Myometrial cell (primary cell): ENCODE results near the gene METTL25B. TPM values are rescaled to one million over a fixed set of nuclear protein-coding genes. Genes with fewer than 3 reads are reported as not detected.

Experiments used
- total RNA-seq: library from RNA; depleted of rRNA; stranded (reverse); fragments of >200 nt; gene quantifications from 2 replicates; pipeline ENCODE4 v1.2.3, GENCODE V29; 2015

The METTL25B gene
- 10.7 and 11.9 TPM in 2 replicates for total RNA-seq

DNA sequence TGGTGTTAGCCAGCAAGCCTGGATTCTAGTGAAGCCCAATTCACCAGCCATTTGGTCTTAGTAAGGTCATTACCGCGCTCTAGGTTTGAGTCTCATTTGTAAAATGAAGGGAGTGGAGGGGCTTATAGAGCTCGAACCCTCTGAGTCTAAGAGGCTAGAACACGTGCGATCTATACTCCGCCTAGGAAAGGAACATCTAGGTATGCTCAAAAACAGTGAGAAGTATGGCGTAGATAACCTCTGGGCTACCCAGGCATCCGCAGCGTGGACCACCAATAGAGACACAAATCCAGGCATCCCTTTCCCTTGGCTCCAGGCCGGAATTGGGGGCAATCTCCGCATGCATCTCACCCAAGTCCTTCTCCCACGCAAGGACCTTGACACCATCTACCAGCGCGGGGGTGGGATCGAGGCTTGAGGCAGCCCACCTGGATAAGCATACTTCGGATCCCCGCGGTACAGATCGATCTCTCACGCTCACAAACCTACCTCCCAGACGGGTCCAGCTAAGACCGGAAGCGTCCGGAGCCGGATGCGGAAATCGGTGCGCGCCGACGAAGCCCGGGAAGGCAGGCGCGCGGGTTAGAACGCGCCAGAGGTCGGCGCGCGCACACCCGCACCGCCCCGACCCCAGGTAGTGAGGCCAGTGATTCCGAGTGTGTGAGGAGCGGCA lies at the start of gene METTL25B:
Gene METTL25B, plus strand, starts transcription at position 544 of the 673 bp plus-strand sequence. CDS start 636 bp downstream, outside the sequence.

GRCh38 chr1:156705321-156705917 lies 22.9 kb upstream of the METTL25B start, which contains the start of gene CRABP2:
CRABP2 (minus strand) TSS chr1:156705583; CDS start chr1:156705446, 137 bp downstream.

DNA sequence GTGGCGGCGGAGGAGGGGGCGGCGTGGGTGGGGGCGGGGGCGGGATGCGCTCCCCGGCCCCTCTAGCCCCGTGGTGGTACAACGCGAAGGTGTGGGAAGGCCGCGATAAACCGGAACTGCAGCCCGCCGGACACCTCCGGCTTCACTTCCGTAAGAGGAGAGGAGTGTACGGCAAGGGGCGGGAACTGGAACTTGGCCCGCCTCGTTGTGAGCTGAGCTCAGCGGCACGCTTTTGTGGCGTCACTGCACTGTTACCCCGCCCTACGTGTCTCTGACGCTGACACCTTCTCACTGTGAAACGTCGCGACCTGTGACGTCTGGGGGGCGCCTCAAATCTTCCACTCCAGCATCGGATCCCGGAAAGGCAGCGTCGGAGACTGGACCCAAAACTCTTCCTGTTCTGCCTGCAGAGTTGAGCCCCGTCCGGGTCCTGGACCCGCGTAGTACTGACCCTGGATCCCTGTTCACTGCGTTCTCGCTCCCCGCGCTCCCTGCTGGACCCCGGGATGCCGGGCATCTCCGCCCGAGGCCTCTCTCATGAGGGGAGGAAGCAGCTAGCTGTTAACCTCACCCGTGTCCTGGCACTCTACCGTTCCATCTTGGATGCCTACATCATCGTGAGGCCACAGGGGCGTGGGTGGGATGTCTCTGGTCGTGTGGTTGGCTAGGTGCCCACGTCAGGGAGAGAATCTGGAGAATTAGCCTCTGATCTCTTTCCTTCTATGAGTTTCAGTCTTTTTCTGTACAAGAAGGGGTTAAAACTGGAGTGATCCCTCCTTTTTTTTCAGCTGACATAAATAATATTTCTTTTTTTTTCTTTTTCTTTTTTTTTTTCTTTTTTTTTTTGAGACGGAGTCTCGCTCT lies 562 bp downstream of the METTL25B start, which contains the start of gene ISG20L2:
Gene ISG20L2, minus strand, starts transcription at position 168 of the 864 bp plus-strand sequence. CDS start 1,114 bp downstream, outside the sequence.

DNA sequence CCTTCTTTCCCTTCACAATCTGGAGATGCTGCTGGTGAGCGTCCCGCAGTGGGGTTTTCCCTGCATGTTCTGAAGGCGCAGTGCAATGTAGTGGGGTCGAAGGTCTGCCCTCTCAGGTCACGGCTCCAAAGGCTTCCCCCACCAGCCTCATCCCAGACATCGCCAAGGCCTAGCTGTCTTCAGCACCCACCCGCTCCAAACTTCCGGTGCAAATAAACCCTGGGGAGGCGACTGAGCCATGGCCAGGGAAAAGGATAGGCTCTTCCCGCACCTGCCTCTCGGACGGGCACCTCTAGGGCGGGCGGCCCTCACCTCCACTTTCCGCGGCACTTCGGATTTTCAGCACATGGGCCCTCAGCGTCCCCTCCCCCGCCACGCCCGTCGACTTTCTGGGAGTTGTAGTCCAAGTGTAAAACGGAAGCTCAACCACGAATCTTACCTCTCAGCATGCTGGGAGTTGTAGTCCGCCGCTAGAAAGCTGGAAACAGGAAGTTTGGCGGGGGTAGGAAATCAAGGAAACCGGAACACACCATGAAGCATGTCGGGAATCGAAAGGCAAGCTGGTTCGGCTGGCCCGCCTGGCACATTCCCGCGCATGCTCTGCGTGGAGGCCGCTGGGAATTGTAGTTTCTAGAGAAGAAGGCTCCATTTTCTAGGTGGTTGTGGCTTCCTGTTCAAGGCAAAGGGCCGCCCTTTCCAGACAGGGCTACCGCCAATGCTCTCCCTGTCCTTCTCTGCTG lies 12.6 kb downstream of the METTL25B start, which contains the start of gene MRPL24:
Gene MRPL24, minus strand, starts transcription at position 348 of the 740 bp plus-strand sequence. CDS start 2,384 bp downstream, outside the sequence.

DNA sequence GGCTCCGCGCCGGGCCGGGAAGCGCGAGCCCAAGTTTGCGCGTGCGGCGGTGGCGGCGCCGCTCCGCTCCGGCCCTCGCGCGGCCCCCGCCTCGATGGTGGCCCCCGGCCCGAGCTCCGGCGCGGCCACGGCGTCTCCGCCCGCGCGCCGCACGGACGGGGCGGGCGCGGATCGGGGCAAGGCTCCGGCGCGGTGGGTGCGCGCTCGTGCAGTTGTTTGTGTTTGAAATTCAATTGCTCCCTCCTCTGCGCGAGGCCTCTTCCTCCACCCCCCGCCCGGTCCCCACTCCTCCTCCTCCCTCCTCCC lies 23.1 kb downstream of the METTL25B start, which contains the start of gene HDGF:
Gene HDGF, minus strand, starts transcription at position 225 of the 306 bp plus-strand sequence. CDS start 246 bp downstream, outside the sequence.

DNA sequence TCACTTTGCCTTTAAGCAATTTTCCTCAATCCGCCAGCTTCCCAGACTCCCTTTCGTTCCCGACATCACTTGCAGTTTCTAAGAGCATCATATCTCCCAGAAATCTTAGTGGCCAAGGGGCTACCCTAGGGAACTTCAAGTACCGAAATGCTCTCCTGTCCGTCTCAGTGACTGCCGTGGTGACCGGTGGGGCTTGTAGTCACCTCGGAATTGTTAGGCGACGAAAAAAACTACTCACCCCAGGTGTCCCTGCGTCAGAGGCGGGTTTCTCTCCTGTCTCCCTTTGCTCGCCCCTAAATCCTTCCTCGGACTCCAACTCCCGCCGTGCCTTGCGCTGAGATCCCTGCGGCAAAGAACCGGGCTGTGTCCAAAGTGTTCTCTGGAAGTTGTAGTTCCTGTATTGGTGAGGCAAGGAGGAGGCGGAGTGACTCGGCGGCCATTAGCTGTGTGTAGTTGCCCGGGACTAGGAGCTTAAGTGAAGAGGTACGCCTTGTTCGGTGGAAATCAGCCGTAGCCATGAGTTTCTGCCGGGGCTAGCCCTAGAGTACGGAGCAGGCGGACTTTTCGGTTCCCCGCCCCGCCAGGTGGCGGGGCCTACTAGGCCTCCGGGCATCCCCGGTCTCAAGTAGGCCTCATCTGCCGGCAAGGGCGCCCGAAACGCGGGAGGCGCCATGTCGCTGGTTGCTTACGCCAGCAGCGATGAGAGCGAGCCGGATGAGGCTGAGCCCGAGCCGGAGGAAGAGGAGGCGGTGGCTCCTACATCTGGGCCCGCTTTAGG lies 39.0 kb downstream of the METTL25B start, which contains the start of gene PRCC:
Gene PRCC, plus strand, starts transcription at position 435 of the 778 bp plus-strand sequence. Its CDS starts 237 bp downstream, at position 672.

Other genes with a start within 250 kb of the METTL25B start
- 10.4 and 21.1 TPM in 2 replicates for gene MEF2D, start 227.7 kb upstream of the METTL25B start, total RNA-seq
- gene IQGAP3, start 155.9 kb upstream of the METTL25B start, total RNA-seq = 24.8 and 29.4 TPM in 2 replicates
- not detected in 2 replicates for gene TTC24, start 148.7 kb upstream of the METTL25B start, total RNA-seq
- 76.2 and 93.1 TPM in 2 replicates for gene NAXE, start 136.7 kb upstream of the METTL25B start, total RNA-seq
- gene GPATCH4, start 127.0 kb upstream of the METTL25B start, total RNA-seq = 9.8 and 17.9 TPM in 2 replicates
- not detected in 2 replicates for gene HAPLN2, start 109.1 kb upstream of the METTL25B start, total RNA-seq
- gene BCAN, start 86.4 kb upstream of the METTL25B start, total RNA-seq = not detected in 2 replicates
- 50.5 and 65.4 TPM in 2 replicates for gene NES, start 51.1 kb upstream of the METTL25B start, total RNA-seq
- 38.1 and 39.7 TPM in 2 replicates for gene CRABP2, start 22.9 kb upstream of the METTL25B start, total RNA-seq
- 8.6 and 16.1 TPM in 2 replicates for gene ISG20L2, start 297 bp downstream of the METTL25B start, total RNA-seq
- gene MRPL24, start 12.6 kb downstream of the METTL25B start, total RNA-seq = 95.7 and 127 TPM in 2 replicates
- gene HDGF, start 23.2 kb downstream of the METTL25B start, total RNA-seq = 222 and 227 TPM in 2 replicates
- 35.3 and 36.3 TPM in 2 replicates for gene PRCC, start 39.1 kb downstream of the METTL25B start, total RNA-seq
- gene SH2D2A, start 88.4 kb downstream of the METTL25B start, total RNA-seq = 0.86 TPM in 1 of 2 replicates, not detected in the other
- gene INSRR, start 130.6 kb downstream of the METTL25B start, total RNA-seq = not detected in 2 replicates
- gene NTRK1, start 132.4 kb downstream of the METTL25B start, total RNA-seq = 1.2 TPM in 1 of 2 replicates, not detected in the other
- gene PEAR1, start 165.2 kb downstream of the METTL25B start, total RNA-seq = 14.7 and 17.9 TPM in 2 replicates
- not detected in 2 replicates for gene LRRC71, start 192.2 kb downstream of the METTL25B start, total RNA-seq